ENCODE measurements around the gene NSG2. TPM values are rescaled to one million over a fixed set of nuclear protein-coding genes. Genes with fewer than 3 reads are reported as not detected.
"Not testable (repeated sequence)": the region's sequence is repeated elsewhere in the genome, so short reads cannot be mapped to it uniquely, and the experiment has no call there.

NSG2 gene
- total and polyA plus RNA-seq, 8 donors: 0.75 to 4.8 (median 1.5) TPM; not detected in 3

GRCh38 chr5:174145821-174146220 is 100.3 kb downstream of the NSG2 start:
- 54 to 62% (median 57%) methylated on average over 5 of the region's 5 CpGs for WGBS, 5 donors

GRCh38 chr5:174146556-174146955 is 101.0 kb downstream of the NSG2 start:
- H3K4me1 ChIP-seq: no peaks in the 10 kb centered on the region
- intact Hi-C loops (cut with DNase I; ENCODE audit: low total_unique reads): no loop called here
- no peaks in the 10 kb centered on the region for H3K36me3 ChIP-seq
- no peak overlapping the region for H3K4me3 ChIP-seq
- WGBS, 5 donors: 49 to 65% (median 61%) methylated on average over 6 of the region's 6 CpGs
- no peak for DNase-seq
- H3K9me3 ChIP-seq: no peaks in the 10 kb centered on the region
- no peak overlapping the region for H3K27ac ChIP-seq
- TF ChIP-seq EP300 (IDR thresholded peaks at IDR 0.05): no peak
- no peak for TF ChIP-seq CTCF (IDR thresholded peaks at IDR 0.05)
- TF ChIP-seq POLR2A (IDR thresholded peaks at IDR 0.05): no peak
- no peak for TF ChIP-seq POLR2AphosphoS5 (IDR thresholded peaks at IDR 0.05)
- peaks cover 0 to 18% (median 0%) of the 10 kb centered on the region in 3 donors for H3K27me3 ChIP-seq

More at GRCh38 chr5:174145821-174146220, 100.3 kb downstream of the NSG2 start:
- no peaks in the 10 kb centered on the region for H3K4me1 ChIP-seq
- H3K27ac ChIP-seq: no peak overlapping the region
- H3K27me3 ChIP-seq: peaks cover 0 to 14% (median 0%) of the 10 kb centered on the region in 3 donors
- no peaks in the 10 kb centered on the region for H3K36me3 ChIP-seq
- DNase-seq: peak in 1 of 2 donors; percentile 60
- no peaks in the 10 kb centered on the region for H3K9me3 ChIP-seq
- TF ChIP-seq CTCF (IDR thresholded peaks at IDR 0.05) (no peak), POLR2A (IDR thresholded peaks at IDR 0.05) (no peak), EP300 (IDR thresholded peaks at IDR 0.05) (no peak), POLR2AphosphoS5 (IDR thresholded peaks at IDR 0.05) (no peak)
- no peak overlapping the region for H3K4me3 ChIP-seq
- intact Hi-C loops (cut with DNase I; ENCODE audit: low total_unique reads): no loop called here

- H3K36me3 ChIP-seq; H3K27ac ChIP-seq; H3K4me1 ChIP-seq; H3K9me3 ChIP-seq; intact Hi-C loops (cut with DNase I; ENCODE audit: low total_unique reads); DNase-seq; H3K4me3 ChIP-seq: not testable (repeated sequence)
- 29 to 78% (median 41%) methylated on average over 1 of the region's 1 CpG for WGBS, 5 donors
- H3K27me3 ChIP-seq: peaks cover 0 to 18% (median 0%) of the 10 kb centered on the region in 3 donors
Measured at GRCh38 chr5:174147012-174147411, 101.5 kb downstream of the NSG2 start.

- no peak for DNase-seq
- TF ChIP-seq EP300 (IDR thresholded peaks at IDR 0.05) (no peak), POLR2A (IDR thresholded peaks at IDR 0.05) (no peak), CTCF (IDR thresholded peaks at IDR 0.05) (no peak), POLR2AphosphoS5 (IDR thresholded peaks at IDR 0.05) (no peak)
- intact Hi-C loops (cut with DNase I; ENCODE audit: low total_unique reads): no loop called here
- H3K36me3 ChIP-seq: no peaks in the 10 kb centered on the region
- 47 to 82% (median 58%) methylated on average over 2 of the region's 2 CpGs for WGBS, 5 donors
- no peaks in the 10 kb centered on the region for H3K4me1 ChIP-seq
- H3K27ac ChIP-seq: no peak overlapping the region
- no peak overlapping the region for H3K4me3 ChIP-seq
- no peaks in the 10 kb centered on the region for H3K9me3 ChIP-seq
- peaks cover 0 to 18% (median 0%) of the 10 kb centered on the region in 3 donors for H3K27me3 ChIP-seq
Measured at GRCh38 chr5:174147551-174147950, 102.0 kb downstream of the NSG2 start.

GRCh38 chr5:174148721-174149120 is 103.2 kb downstream of the NSG2 start:
- Histone ChIP-seq H3K4me3 (no peak overlapping the region), H3K27me3 (peaks cover 0 to 18% (median 0%) of the 10 kb centered on the region in 3 donors), H3K4me1 (no peaks in the 10 kb centered on the region), H3K27ac (no peak overlapping the region), H3K36me3 (no peaks in the 10 kb centered on the region), H3K9me3 (peaks cover 0 to 5% (median 0%) of the 10 kb centered on the region in 4 donors)
- no peak for TF ChIP-seq CTCF (IDR thresholded peaks at IDR 0.05)
- TF ChIP-seq POLR2AphosphoS5 (IDR thresholded peaks at IDR 0.05): no peak
- no peak for TF ChIP-seq EP300 (IDR thresholded peaks at IDR 0.05)
- TF ChIP-seq POLR2A (IDR thresholded peaks at IDR 0.05): no peak
- 71 to 91% (median 84%) methylated on average over 2 of the region's 2 CpGs for WGBS, 5 donors
- intact Hi-C loops (cut with DNase I; ENCODE audit: low total_unique reads): no loop called here
- DNase-seq: peak in 1 of 2 donors; percentile 11

All from stomach (tissue), 9 donors.